SK-N-SH treated with all-trans-retinoic acid at 6 μM for 48 hours (cell line): ENCODE data around the gene BCAS4.

Source experiments
- ARNTL ChIP-seq: fragments of 450-650 bp; formaldehyde crosslinking; IDR thresholded peaks from 2 replicates; pipeline ENCODE4 v1.5.0; 2020; ENCODE audit warnings: low read depth, mild to moderate bottlenecking, moderate library complexity, borderline replicate concordance
- CREB5 ChIP-seq: fragments of 250-450 bp; sonication (Bioruptor Pico); IDR thresholded peaks from 2 replicates; pipeline ENCODE4 v1.5.1; 2020; ENCODE audit warnings: low read depth, mild to moderate bottlenecking, moderate library complexity
- PATZ1 ChIP-seq: fragments of 250-450 bp; sonication (Bioruptor Pico); IDR thresholded peaks from 2 replicates; pipeline ENCODE4 v1.8.0; 2020; ENCODE audit warnings: mild to moderate bottlenecking, moderate library complexity, borderline replicate concordance
- POU6F1 ChIP-seq: fragments of 250-450 bp; sonication (Bioruptor Pico); IDR thresholded peaks from 2 replicates; pipeline ENCODE4 v1.8.0; 2021; ENCODE audit warnings: low read depth, mild to moderate bottlenecking, moderate library complexity, borderline replicate concordance
- PPARA ChIP-seq: fragments of 250-450 bp; sonication (Bioruptor Pico); IDR thresholded peaks from 2 replicates; pipeline ENCODE4 v1.5.0; 2020; ENCODE audit warnings: mild to moderate bottlenecking, borderline replicate concordance
- RARB ChIP-seq: fragments of 250-450 bp; sonication (Bioruptor Pico); IDR thresholded peaks from 2 replicates; pipeline ENCODE4 v1.8.0; 2021; ENCODE audit warnings: mild to moderate bottlenecking, moderate library complexity
- SNAI2 ChIP-seq: fragments of 250-450 bp; sonication (Bioruptor Pico); IDR thresholded peaks from 2 replicates; pipeline ENCODE4 v1.5.0; 2020; ENCODE audit warnings: mild to moderate bottlenecking, moderate library complexity
- TCF4 ChIP-seq: fragments of 250-450 bp; sonication (Bioruptor Pico); IDR thresholded peaks from 2 replicates; pipeline ENCODE4 v1.8.0; 2021; ENCODE audit warnings: mild to moderate bottlenecking, moderate library complexity, borderline replicate concordance
- TOX ChIP-seq: fragments of 250-450 bp; sonication (Bioruptor Pico); IDR thresholded peaks from 2 replicates; pipeline ENCODE4 v1.8.0; 2021; ENCODE audit warnings: mild to moderate bottlenecking, moderate library complexity, borderline replicate concordance
- ZFP3 ChIP-seq: fragments of 250-450 bp; sonication (Bioruptor Pico); IDR thresholded peaks from 2 replicates; pipeline ENCODE4 v1.5.0; 2020; ENCODE audit warnings: mild to moderate bottlenecking, moderate library complexity
- ZFP30 ChIP-seq: fragments of 450-650 bp; formaldehyde crosslinking; IDR thresholded peaks from 2 replicates; pipeline ENCODE4 v1.5.0; 2022; ENCODE audit warnings: mild to moderate bottlenecking, moderate library complexity
- ZNF565 ChIP-seq: fragments of 450-650 bp; formaldehyde crosslinking; conservative IDR thresholded peaks from 2 replicates; pipeline ENCODE4 v1.5.0; 2020; ENCODE audit warnings: low read depth, mild to moderate bottlenecking, moderate library complexity
- ZNF70 ChIP-seq: fragments of 450-650 bp; formaldehyde crosslinking; IDR thresholded peaks from 2 replicates; pipeline ENCODE4 v1.5.0; 2020; ENCODE audit warnings: mild to moderate bottlenecking, moderate library complexity
- ZNF8 ChIP-seq: fragments of 450-650 bp; formaldehyde crosslinking; IDR thresholded peaks from 2 replicates; pipeline ENCODE4 v1.5.0; 2020; ENCODE audit warnings: mild to moderate bottlenecking, moderate library complexity

GRCh38 chr20:50901301-50901700, 106.4 kb downstream of the BCAS4 start:
- no peak for TF ChIP-seq PATZ1 (CRISPR knock-in tag)
- no peak for TF ChIP-seq ZNF565
- TF ChIP-seq ARNTL, result no peak
- TF ChIP-seq TOX (CRISPR knock-in tag), result no peak
- no peak for TF ChIP-seq POU6F1 (CRISPR knock-in tag)
- no peak for TF ChIP-seq RARB
- no peak for TF ChIP-seq CREB5 (CRISPR knock-in tag)
- TF ChIP-seq ZNF8 (CRISPR knock-in tag), result no peak
- TF ChIP-seq ZNF70 (CRISPR knock-in tag), result no peak
- TF ChIP-seq PPARA (CRISPR knock-in tag), result no peak
- TF ChIP-seq TCF4 (CRISPR knock-in tag), result no peak
- TF ChIP-seq ZFP30 (CRISPR knock-in tag), result no peak
- no peak for TF ChIP-seq ZFP3 (CRISPR knock-in tag)
- no peak for TF ChIP-seq SNAI2 (CRISPR knock-in tag)
